ENCODE results near the gene HTR1E.

The HTR1E gene

DNA sequence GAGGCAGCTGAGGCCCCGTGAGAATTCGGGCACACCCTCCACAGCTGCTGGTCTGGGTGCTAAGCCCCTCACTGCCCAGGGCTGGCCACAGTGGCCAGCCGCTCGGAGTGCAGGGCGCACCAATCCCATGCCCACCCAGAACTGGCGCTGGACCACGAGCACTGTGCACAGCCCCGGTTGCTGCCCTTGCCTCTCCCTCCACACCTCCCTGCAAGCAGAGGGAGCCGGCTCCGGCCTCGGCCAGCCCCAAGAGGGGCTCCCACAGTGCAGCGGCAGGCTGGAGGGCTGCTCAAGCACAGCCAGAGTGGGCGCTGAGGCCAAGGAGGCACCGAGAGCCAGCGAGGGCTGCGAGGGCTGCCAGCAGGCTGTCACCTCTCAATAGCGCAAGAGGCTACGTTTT is 122.6 kb downstream of the HTR1E start:
- DNase-seq (no peak), ATAC-seq (ENCODE audit: insufficient read depth, low read depth) (no peak)
- H3K4me3 ChIP-seq (ENCODE audit: low read depth in 1 of 2, low read length in 2 of 2): no peak overlapping the region
- H2AFZ ChIP-seq (ENCODE audit: low read depth, low read length): no peak overlapping the region
- H3K9ac ChIP-seq (ENCODE audit: low read depth, low read length): no peak overlapping the region
- H3K36me3 ChIP-seq (ENCODE audit: insufficient read depth, low read length): no peaks in the 10 kb centered on the region
- TF ChIP-seq, protein P1, sequence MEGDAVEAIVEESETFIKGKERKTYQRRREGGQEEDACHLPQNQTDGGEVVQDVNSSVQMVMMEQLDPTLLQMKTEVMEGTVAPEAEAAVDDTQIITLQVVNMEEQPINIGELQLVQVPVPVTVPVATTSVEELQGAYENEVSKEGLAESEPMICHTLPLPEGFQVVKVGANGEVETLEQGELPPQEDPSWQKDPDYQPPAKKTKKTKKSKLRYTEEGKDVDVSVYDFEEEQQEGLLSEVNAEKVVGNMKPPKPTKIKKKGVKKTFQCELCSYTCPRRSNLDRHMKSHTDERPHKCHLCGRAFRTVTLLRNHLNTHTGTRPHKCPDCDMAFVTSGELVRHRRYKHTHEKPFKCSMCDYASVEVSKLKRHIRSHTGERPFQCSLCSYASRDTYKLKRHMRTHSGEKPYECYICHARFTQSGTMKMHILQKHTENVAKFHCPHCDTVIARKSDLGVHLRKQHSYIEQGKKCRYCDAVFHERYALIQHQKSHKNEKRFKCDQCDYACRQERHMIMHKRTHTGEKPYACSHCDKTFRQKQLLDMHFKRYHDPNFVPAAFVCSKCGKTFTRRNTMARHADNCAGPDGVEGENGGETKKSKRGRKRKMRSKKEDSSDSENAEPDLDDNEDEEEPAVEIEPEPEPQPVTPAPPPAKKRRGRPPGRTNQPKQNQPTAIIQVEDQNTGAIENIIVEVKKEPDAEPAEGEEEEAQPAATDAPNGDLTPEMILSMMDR (IDR thresholded peaks at IDR 0.05; ENCODE audit: borderline replicate concordance, extremely low read depth, low read length, poor library complexity, severe bottlenecking): no peak
- peaks cover 5% of the 10 kb centered on the region for H3K27me3 ChIP-seq (ENCODE audit: insufficient read depth, low read length, poor library complexity)
- no peaks in the 10 kb centered on the region for H3K9me3 ChIP-seq (ENCODE audit: insufficient read depth, low read length, severe bottlenecking)
- no peaks in the 10 kb centered on the region for H3K79me2 ChIP-seq (ENCODE audit: insufficient read depth, low read length)
- no peak overlapping the region for H3K4me2 ChIP-seq (ENCODE audit: insufficient read depth, low read length)
- no peaks in the 10 kb centered on the region for H4K20me1 ChIP-seq (ENCODE audit: insufficient read depth, low read length)
- H3K27ac ChIP-seq (ENCODE audit: low read length): no peak overlapping the region
- no peaks in the 10 kb centered on the region for H3K4me1 ChIP-seq (ENCODE audit: insufficient read depth, low read length)

DNA sequence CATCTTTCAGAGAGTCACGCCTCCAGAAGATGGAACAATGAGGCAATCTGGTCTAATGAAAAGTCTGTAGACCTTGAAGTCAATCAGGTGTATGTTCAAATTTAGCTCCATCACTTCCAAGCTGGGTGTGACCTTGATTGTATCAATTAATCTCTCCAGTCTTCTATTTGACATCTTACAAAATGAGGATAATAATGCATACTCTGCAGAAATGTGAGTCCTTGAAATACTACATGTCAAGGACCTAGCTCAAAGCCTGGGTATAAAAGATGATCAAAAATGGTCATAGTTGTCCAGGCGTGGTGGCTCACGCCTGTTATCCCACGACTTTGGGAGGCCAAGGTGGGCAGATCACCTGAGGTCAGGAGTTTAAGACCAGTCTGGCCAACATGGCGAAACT is 127.8 kb downstream of the HTR1E start:
- Histone ChIP-seq H3K9me3 (ENCODE audit: insufficient read depth, low read length, severe bottlenecking) (no peaks in the 10 kb centered on the region), H3K36me3 (ENCODE audit: insufficient read depth, low read length) (no peaks in the 10 kb centered on the region), H3K79me2 (ENCODE audit: insufficient read depth, low read length) (no peaks in the 10 kb centered on the region), H3K9ac (ENCODE audit: low read depth, low read length) (no peak overlapping the region), H3K27me3 (ENCODE audit: insufficient read depth, low read length, poor library complexity) (peaks cover 4% of the 10 kb centered on the region), H3K4me1 (ENCODE audit: insufficient read depth, low read length) (no peaks in the 10 kb centered on the region; the same call in 1 of the 2 replicates), H3K4me3 (ENCODE audit: low read depth in 1 of 2, low read length in 2 of 2) (no peak overlapping the region), H2AFZ (ENCODE audit: low read depth, low read length) (no peak overlapping the region), H3K4me2 (ENCODE audit: insufficient read depth, low read length) (no peak overlapping the region), H4K20me1 (ENCODE audit: insufficient read depth, low read length) (no peaks in the 10 kb centered on the region), H3K27ac (ENCODE audit: low read length) (no peak overlapping the region)
- no peak for DNase-seq
- no peak for ATAC-seq (ENCODE audit: insufficient read depth, low read depth)
- TF ChIP-seq, protein P1 (IDR thresholded peaks at IDR 0.05; ENCODE audit: borderline replicate concordance, extremely low read depth, low read length, poor library complexity, severe bottlenecking): no peak
- TF ChIP-seq EZH2 (IDR thresholded peaks at IDR 0.05; ENCODE audit: borderline replicate concordance, low read depth, low read length, severe bottlenecking): no peak
